Neutrophil (primary cell): Measurements from ENCODE around the gene TMEM39A.

Source experiments
- H3K27ac ChIP-seq: fragments of 200-600 bp; sonication (generic); 2 replicates; pipeline ENCODE4 v1.5.1; 2016; ENCODE audit warnings: mild to moderate bottlenecking, moderate library complexity
- H3K27me3 ChIP-seq: fragments of 200-600 bp; sonication (generic); 2 replicates; pipeline ENCODE4 v1.6.0; 2016; ENCODE audit warnings: mild to moderate bottlenecking
- H3K36me3 ChIP-seq: fragments of 200-600 bp; sonication (generic); 2 replicates; pipeline ENCODE4 v1.5.1; 2017
- H3K4me1 ChIP-seq, 2 experiments: fragments of 200-600 bp in 1 of 2; sonication (generic) in 1 of 2; 1 replicate in 1 of 2; 2 replicates in 1 of 2; pipeline versions ENCODE4 v1.5.1 to v1.6.1; 2013 to 2016; ENCODE audit warnings: low read depth in 1 of 2, low read length in 1 of 2, mild to moderate bottlenecking in 1 of 2, moderate library complexity in 1 of 2; ENCODE audit not compliant: control insufficient read depth in 1 of 2, insufficient read depth in 1 of 2
- H3K4me3 ChIP-seq, 2 experiments: fragments of 200-600 bp in 1 of 2; sonication (generic) in 1 of 2; 1 replicate in 1 of 2; 2 replicates in 1 of 2; pipeline ENCODE4 v1.5.1; 2013 to 2016; ENCODE audit warnings: low read depth in 1 of 2, low read length in 1 of 2, mild to moderate bottlenecking in 1 of 2, moderate library complexity in 1 of 2
- H3K9me3 ChIP-seq: fragments of 200-600 bp; sonication (generic); 2 replicates; pipeline ENCODE4 v1.5.1; 2016
- TF ChIP-seq, protein P1 (sequence below): fragments of 200-600 bp; sonication (generic); IDR thresholded peaks from 2 replicates; pipeline ENCODE4 v1.5.1; 2016; ENCODE audit warnings: antibody characterized with exemption

Gene TMEM39A

DNA sequence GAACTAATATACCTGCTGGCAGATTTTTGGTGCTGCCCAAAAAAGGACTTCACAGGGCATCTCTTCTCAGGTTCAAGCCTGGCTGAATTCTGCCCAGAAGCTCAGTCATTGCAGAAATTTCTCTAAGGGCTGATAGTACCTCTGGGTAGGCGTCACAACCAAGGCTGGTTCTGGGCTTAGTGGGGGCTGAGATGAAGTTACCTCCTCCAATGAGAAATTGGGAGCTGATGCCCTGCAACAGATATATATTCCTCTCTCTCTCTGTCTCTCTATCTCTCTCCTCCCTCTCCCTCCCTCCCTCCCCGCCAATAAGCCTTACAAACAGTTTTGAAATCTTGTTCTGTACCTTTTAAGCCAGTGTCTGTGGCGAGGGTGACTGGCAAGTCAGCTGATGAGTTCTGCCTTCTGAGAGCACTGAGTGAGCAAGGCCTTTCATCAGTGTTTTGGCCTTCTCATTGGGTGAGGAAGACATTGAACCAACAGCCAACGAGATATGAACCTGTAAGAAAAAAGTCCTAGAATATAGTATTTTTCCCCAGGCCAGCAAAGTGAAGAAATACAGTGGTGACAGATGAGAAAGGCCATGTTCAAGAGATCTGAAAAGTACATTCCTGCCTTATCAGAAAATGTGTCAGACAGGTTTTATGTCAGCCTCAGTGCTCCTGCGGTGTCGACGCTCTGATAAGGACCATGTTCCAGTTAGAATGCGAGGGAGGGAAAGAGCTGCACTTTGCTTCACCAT is 45.5 kb downstream of the TMEM39A start:
- Histone ChIP-seq H3K4me1 (no peaks in the 10 kb centered on the region), H3K27ac (no peak overlapping the region), H3K36me3 (no peaks in the 10 kb centered on the region), H3K4me3 (no peak overlapping the region), H3K27me3 (no peaks in the 10 kb centered on the region), H3K9me3 (no peaks in the 10 kb centered on the region)
- TF ChIP-seq, protein P1, sequence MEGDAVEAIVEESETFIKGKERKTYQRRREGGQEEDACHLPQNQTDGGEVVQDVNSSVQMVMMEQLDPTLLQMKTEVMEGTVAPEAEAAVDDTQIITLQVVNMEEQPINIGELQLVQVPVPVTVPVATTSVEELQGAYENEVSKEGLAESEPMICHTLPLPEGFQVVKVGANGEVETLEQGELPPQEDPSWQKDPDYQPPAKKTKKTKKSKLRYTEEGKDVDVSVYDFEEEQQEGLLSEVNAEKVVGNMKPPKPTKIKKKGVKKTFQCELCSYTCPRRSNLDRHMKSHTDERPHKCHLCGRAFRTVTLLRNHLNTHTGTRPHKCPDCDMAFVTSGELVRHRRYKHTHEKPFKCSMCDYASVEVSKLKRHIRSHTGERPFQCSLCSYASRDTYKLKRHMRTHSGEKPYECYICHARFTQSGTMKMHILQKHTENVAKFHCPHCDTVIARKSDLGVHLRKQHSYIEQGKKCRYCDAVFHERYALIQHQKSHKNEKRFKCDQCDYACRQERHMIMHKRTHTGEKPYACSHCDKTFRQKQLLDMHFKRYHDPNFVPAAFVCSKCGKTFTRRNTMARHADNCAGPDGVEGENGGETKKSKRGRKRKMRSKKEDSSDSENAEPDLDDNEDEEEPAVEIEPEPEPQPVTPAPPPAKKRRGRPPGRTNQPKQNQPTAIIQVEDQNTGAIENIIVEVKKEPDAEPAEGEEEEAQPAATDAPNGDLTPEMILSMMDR = no peak

DNA sequence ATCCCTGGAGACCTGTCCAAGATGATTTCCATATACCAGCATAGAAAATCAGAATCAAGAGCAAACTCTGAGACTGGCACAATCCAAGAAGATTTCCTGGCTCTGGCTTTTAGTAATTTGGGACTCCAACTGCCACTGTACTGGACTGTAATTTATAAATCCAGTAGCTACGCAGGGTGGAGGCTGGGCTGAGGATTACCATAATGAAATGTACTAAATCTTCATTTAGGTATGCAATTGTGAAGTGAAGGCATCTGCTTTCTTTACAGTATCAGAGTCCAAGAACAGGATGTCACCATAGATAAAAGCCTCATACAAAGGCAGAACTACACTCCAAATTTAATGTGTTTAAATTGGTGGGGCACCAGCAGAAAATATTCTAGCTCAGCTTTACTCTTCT is 46.5 kb downstream of the TMEM39A start:
- Histone ChIP-seq H3K4me1 (no peaks in the 10 kb centered on the region), H3K27ac (no peak overlapping the region), H3K36me3 (no peaks in the 10 kb centered on the region), H3K27me3 (no peaks in the 10 kb centered on the region), H3K4me3 (no peak overlapping the region), H3K9me3 (no peaks in the 10 kb centered on the region)
- TF ChIP-seq, protein P1 = no peak

DNA sequence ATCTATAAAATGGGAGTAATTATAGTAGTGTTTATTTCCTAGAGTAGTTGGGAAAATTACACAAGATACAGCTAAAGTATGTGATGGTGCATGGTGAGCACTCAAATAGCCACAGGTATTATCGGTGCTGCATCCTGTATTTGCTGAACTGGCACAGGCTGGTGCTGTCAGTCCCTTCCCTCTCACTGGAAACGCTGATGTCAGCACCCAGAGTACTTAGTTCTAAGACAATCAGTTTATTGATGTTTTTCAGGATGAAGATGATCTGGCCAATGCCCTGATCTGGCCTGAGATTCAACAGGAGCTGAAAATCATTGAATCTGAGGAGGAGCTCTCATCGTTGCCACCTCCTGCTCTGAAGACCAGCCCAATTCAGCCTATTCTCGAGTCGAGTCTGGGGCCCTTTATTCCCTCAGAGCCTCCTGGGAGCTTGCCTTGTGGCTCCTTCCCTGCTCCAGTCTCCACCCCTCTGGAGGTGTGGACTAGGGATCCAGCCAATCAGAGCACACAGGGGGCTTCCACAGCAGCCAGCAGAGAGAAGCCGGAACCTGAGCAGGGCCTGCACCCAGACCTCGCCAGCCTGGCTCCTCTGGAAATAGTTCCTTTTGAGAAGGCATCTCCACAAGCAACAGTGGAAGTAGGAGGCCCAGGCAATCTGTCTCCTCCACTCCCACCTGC is 49.7 kb downstream of the TMEM39A start:
- TF ChIP-seq, protein P1 = no peak
- Histone ChIP-seq H3K4me1 (no peaks in the 10 kb centered on the region), H3K36me3 (no peaks in the 10 kb centered on the region)

GRCh38 chr3:119409844-119410243 is 53.6 kb downstream of the TMEM39A start:
- TF ChIP-seq, protein P1 = no peak
- H3K4me1 ChIP-seq = no peaks in the 10 kb centered on the region
- no peaks in the 10 kb centered on the region for H3K9me3 ChIP-seq
- no peaks in the 10 kb centered on the region for H3K27me3 ChIP-seq
- no peak overlapping the region for H3K4me3 ChIP-seq
- no peak overlapping the region for H3K27ac ChIP-seq
- H3K36me3 ChIP-seq = no peaks in the 10 kb centered on the region

More for the DNA sequence above, 49.7 kb downstream of the TMEM39A start:
- Histone ChIP-seq H3K27me3 (no peaks in the 10 kb centered on the region), H3K27ac (no peak overlapping the region), H3K4me3 (no peak overlapping the region), H3K9me3 (no peaks in the 10 kb centered on the region)

DNA sequence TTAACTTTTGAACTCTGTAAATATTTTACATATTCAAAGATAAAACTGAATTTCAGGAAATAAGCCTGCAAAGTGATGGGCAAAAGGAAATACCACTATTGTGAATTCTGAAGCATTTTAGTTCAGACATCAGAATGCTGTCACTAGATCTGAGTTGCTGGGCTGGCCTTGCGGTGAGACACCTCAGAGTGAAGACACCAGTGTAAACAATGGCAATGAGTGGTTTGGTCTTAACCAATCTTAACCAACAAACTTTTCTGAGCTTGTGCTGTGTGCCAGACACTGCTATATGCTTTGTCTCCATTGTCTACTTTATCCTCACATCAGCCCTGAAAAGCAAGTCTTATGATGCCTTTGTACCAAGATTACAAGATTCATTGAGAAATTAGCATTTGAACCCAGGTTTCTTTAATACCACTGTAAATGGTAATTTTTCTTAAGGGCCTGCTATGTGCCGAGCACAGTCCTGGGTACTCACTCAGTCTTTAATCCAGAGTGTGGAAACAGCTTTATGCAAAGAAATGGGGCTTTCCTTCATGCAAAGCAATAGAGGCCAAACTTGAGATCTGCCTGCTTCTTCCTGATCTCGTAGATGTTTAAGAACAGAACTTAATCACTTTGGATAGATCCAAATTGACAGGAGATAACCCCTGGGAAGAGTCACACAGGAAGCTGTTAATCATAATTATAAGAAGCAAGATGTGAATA is 55.0 kb downstream of the TMEM39A start:
- Histone ChIP-seq H3K27me3 (no peaks in the 10 kb centered on the region), H3K27ac (no peak overlapping the region), H3K4me1 (no peaks in the 10 kb centered on the region), H3K9me3 (no peaks in the 10 kb centered on the region), H3K4me3 (no peak overlapping the region), H3K36me3 (no peaks in the 10 kb centered on the region)
- TF ChIP-seq, protein P1 = no peak
